ENCODE results near the gene MED15.

DNA sequence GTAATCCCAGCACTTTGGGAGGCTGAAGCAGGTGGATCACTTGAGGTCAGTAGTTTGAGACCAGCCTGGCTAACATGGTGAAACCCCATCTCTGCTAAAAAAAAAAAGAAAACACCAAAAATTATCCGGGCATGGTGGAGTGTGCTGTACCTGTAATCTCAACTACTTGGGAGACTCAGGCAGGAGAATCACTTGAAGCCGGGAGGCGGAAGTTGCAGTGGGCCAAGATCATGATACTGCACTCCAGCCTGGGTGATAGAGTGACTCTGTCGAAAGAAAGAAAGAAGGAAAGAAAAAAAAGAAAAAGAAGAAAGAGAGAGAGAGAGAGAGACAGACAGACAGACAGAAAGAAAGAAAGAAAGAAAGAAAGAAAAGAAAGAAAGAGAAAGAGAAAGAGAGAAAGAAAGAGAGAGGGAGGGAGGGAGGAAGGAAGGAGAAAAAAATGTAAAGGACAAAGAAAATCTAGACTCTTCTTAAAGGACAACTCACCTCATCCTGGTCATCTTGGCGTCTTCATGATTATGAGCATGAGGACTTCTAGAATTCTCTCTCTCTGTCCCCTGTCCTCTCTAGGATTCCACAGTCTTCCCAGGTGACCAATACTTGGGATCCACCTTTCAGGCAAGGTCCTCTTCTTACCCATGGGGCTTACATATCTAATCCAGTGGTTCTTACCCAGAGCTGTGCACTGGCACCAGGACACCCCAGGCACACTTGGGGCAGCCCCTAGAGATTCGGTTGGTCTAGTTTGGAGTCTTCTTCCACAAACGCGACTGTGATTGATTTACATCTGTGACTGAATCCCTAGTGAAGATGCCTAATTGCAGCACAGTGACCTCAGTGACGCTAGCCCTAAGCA, 120.9 kb downstream of the MED15 start:
- no peak for TF ChIP-seq GATA2 (IDR thresholded peaks at IDR 0.05; ENCODE audit: low read depth, low read length)
- TF ChIP-seq GATA3 (IDR thresholded peaks at IDR 0.05; ENCODE audit: low read depth, low read length), result no peak

All from SH-SY5Y (cell line).